Muscle layer of duodenum (tissue), 2 donors: Measurements from ENCODE around the gene RPS3.

ENCODE experiments used
- H3K27ac ChIP-seq: one replicate; pipeline ENCODE4 v1.7.0; 2013; ENCODE audit warnings: mild to moderate bottlenecking, low read length
- H3K27me3 ChIP-seq: one replicate; pipeline ENCODE4 v1.7.0; 2013; ENCODE audit warnings: low read depth, mild to moderate bottlenecking, control low read depth, low read length
- H3K36me3 ChIP-seq, 2 donors: one replicate each; pipeline ENCODE4 v1.7.0; 2013; ENCODE audit warnings: low read length in 2 of 2, control low read depth in 1 of 2, mild to moderate bottlenecking in 1 of 2; ENCODE audit not compliant: insufficient read depth in 2 of 2, control insufficient read depth in 1 of 2
- H3K4me1 ChIP-seq, 2 donors: one replicate each; pipeline ENCODE4 v1.7.0; 2013; ENCODE audit warnings: low read length in 2 of 2, mild to moderate bottlenecking in 2 of 2, control low read depth in 1 of 2, moderate library complexity in 1 of 2; ENCODE audit not compliant: insufficient read depth in 2 of 2, control insufficient read depth in 1 of 2
- H3K4me3 ChIP-seq, 2 donors: one replicate each; pipeline ENCODE4 v1.7.0; 2013; ENCODE audit warnings: low read length in 2 of 2, low read depth in 1 of 2, mild to moderate bottlenecking in 1 of 2
- H3K9me3 ChIP-seq, 2 donors: one replicate each; pipeline ENCODE4 v1.7.0; 2013; ENCODE audit warnings: low read length in 2 of 2, control low read depth in 1 of 2, mild to moderate bottlenecking in 1 of 2; ENCODE audit not compliant: control insufficient read depth in 1 of 2
- donor health status: healthy.

RPS3 gene

GRCh38 chr11:75383246-75383645, 16.1 kb upstream of the RPS3 start:
- Histone ChIP-seq H3K27me3 (no peaks in the 10 kb centered on the region), H3K36me3 (no peaks in the 10 kb centered on the region), H3K9me3 (no peaks in the 10 kb centered on the region), H3K27ac (no peak overlapping the region), H3K4me1 (peaks cover 8 to 9% of the 10 kb centered on the region in 2 donors), H3K4me3 (no peak overlapping the region)

GRCh38 chr11:75384438-75385080, 14.8 kb upstream of the RPS3 start:
- Histone ChIP-seq H3K27ac (no peak overlapping the region), H3K4me3 (no peak overlapping the region), H3K36me3 (no peaks in the 10 kb centered on the region), H3K4me1 (peaks cover 9 to 10% of the 10 kb centered on the region in 2 donors), H3K27me3 (no peaks in the 10 kb centered on the region), H3K9me3 (no peaks in the 10 kb centered on the region)

DNA sequence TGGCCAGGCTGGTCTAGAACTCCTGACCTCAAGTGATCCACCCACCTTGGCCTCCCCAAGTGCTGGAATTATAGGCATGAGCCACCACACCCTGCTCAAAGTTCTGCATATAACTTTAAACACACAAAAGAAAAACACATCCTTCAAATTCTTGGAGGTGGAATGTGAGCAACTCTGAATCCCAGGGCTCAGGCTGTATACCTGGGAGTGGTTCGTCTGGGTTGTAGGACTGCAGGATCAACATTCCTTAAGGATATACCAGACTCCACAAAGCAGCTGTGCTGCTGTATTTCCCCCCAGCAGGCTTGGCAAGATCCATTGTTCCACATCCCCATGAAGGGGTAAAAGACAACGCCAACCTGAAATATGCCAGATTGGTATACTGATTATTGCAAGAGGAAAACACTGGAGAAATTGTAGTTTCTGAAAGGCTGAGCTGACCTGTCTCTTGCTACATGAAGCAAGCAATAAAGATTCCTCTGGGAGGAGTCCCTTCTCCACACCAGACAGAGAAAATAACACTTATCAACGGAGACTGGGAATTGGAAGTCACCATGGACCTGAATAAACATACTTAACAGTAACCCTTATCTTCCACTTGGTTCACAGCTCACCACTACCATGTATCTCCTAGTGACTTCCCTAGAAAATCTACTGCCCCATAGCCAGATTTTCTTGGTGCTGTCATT, 12.2 kb upstream of the RPS3 start:
- H3K4me1 ChIP-seq: peaks cover 0 to 3% of the 10 kb centered on the region in 2 donors
- H3K9me3 ChIP-seq: no peaks in the 10 kb centered on the region
- H3K36me3 ChIP-seq: no peaks in the 10 kb centered on the region
- no peak overlapping the region for H3K27ac ChIP-seq
- no peaks in the 10 kb centered on the region for H3K27me3 ChIP-seq
- H3K4me3 ChIP-seq: no peak overlapping the region

DNA sequence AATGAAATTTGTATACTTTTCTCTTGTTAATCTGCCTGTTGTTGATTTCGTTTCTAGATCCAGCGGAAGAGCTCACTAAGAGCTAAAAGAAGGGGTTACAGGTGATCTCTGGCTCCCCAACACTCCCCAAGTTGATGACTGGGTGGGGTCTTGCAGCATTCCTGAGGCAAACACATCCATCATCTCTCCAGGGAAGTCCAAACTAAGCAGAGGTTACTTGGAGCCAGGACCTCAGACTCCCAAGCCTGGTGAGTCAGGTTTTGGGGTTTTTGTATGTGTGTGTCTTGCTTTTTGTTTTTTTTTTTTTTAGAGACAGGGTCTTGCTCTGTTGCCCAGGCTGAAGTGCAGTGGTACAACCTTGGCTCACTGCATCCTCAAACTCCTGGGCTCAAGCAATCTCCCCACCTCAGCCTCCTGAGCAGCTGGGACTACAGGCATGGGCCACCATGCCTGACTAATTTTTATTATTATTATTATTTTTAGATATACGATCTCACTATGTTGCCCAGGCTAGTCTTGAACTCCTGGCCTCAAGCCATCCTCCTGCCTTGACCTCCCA, 11.5 kb upstream of the RPS3 start:
- Histone ChIP-seq H3K9me3 (no peaks in the 10 kb centered on the region), H3K4me3 (no peak overlapping the region), H3K36me3 (no peaks in the 10 kb centered on the region), H3K27me3 (no peaks in the 10 kb centered on the region), H3K4me1 (peaks cover 0 to 3% of the 10 kb centered on the region in 2 donors), H3K27ac (no peak overlapping the region)

DNA sequence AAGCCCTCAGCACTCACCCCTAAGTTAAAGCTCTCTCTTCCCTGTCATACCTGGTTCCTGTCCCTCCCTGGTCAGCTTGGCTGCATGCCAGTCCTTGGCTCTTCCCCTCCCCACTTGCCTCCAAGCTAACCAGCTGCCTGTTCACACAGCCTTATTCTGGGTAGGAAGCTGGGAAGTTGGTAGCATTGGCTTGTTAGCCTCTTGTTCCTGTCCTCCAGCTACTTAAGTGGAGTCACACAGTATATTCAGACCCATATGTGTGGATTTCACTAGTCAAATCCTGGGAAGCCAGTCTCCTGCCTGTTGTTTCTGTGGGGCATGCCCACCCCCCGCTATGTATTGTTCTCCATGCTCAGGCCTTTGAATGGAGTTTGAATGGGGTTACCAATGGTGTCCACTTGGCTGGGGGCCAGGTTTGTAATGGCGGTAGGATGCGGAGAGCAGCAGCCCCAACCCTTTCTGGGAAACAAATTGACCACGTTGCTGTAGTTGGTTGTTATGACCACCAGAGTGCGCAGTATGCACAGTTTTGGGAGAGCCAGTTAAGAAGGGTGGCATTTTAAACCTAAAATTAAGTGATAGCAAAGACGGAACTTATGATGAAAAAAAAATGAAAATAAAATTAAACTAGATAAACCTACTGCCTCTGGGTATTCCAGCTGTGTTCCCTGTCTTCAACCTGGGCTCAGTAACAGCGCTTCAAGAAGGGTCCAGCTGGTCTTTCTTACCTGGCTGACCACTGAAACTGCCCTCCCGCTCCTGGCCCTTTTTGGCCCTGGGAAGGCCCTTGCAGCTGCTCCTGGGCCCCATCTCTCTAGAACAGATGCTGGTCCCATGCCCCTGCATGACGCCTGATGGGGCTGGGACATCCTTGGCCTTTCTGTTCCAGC, 10.7 kb upstream of the RPS3 start:
- Histone ChIP-seq H3K4me1 (peaks cover 0 to 3% of the 10 kb centered on the region in 2 donors), H3K9me3 (no peaks in the 10 kb centered on the region), H3K27me3 (no peaks in the 10 kb centered on the region), H3K27ac (no peak overlapping the region), H3K4me3 (no peak overlapping the region), H3K36me3 (no peaks in the 10 kb centered on the region)

GRCh38 chr11:75389276-75389605, 10.1 kb upstream of the RPS3 start:
- Histone ChIP-seq H3K4me1 (peaks cover 0 to 3% of the 10 kb centered on the region in 2 donors), H3K27me3 (no peaks in the 10 kb centered on the region), H3K36me3 (no peaks in the 10 kb centered on the region), H3K4me3 (no peak overlapping the region), H3K9me3 (no peaks in the 10 kb centered on the region), H3K27ac (no peak overlapping the region)

DNA sequence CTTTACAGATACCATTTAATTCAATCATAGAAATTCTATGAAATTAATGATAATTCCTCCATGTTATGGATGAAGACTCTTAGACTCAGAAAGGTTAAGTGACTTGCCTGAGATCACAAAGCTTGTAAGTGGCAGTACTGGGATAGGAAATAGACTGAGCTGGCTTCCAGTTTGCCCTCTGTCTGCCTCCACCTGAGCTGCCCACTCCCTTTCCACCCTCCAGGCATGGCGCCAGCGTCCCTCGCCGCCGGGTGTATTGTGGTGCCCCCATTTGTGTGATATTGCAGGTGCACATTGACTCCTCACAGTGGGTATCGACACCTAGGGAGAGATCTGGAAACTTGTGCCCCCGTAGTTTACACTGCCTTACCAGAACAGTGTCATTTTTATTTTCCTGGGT, 9.4 kb upstream of the RPS3 start:
- no peak overlapping the region for H3K27ac ChIP-seq
- H3K4me3 ChIP-seq: no peak overlapping the region
- no peaks in the 10 kb centered on the region for H3K9me3 ChIP-seq

GRCh38 chr11:75394085-75394840, 5.1 kb upstream of the RPS3 start:
- no peaks in the 10 kb centered on the region for H3K27me3 ChIP-seq
- no peak overlapping the region for H3K27ac ChIP-seq

More for the DNA sequence above, 9.4 kb upstream of the RPS3 start:
- H3K27me3 ChIP-seq: no peaks in the 10 kb centered on the region
- H3K4me1 ChIP-seq: peaks cover 0 to 3% of the 10 kb centered on the region in 2 donors
- no peaks in the 10 kb centered on the region for H3K36me3 ChIP-seq

GRCh38 chr11:75398906-75399305, 412 bp upstream of the RPS3 start:
- no peak overlapping the region for H3K27ac ChIP-seq
- peaks cover 29 to 39% of the 10 kb centered on the region in 2 donors for H3K36me3 ChIP-seq
- H3K27me3 ChIP-seq: no peaks in the 10 kb centered on the region
- peaks cover 5 to 17% of the 10 kb centered on the region in 2 donors for H3K4me1 ChIP-seq
- H3K9me3 ChIP-seq: no peaks in the 10 kb centered on the region
- H3K4me3 ChIP-seq: peak overlapping the region in 1 of 2 donors; percentile 93

More at GRCh38 chr11:75394085-75394840, 5.1 kb upstream of the RPS3 start:
- H3K4me1 ChIP-seq: no peaks in the 10 kb centered on the region
- H3K9me3 ChIP-seq: no peaks in the 10 kb centered on the region
- no peaks in the 10 kb centered on the region for H3K36me3 ChIP-seq
- no peak overlapping the region for H3K4me3 ChIP-seq

GRCh38 chr11:75400146-75400865, 988 bp downstream of the RPS3 start:
- Histone ChIP-seq H3K4me1 (peaks cover 5 to 17% of the 10 kb centered on the region in 2 donors), H3K9me3 (no peaks in the 10 kb centered on the region), H3K36me3 (peaks cover 43 to 53% of the 10 kb centered on the region in 2 donors), H3K4me3 (peak overlapping the region; percentile 90 to 93), H3K27me3 (no peaks in the 10 kb centered on the region), H3K27ac (peak overlapping the region; percentile 93)
